OCI-LY1 (cell line): Measurements from ENCODE around the gene PCSK5.

Source experiments
- H2AFZ ChIP-seq: fragments of 200-600 bp; sonication (generic), shearing (Covaris generic); 2 replicates; pipeline ENCODE4 v1.6.0; 2014; ENCODE audit warnings: antibody characterized with exemption, mild to moderate bottlenecking, low read length
- H3F3A ChIP-seq: fragments of 200-600 bp; sonication (generic), shearing (Covaris generic); 2 replicates; pipeline ENCODE4 v1.6.0; 2014; ENCODE audit warnings: mild to moderate bottlenecking, antibody characterized with exemption, low read length, moderate library complexity; ENCODE audit not compliant: insufficient read depth
- H3K27ac ChIP-seq: fragments of 200-600 bp; sonication (generic); 2 replicates; pipeline ENCODE4 v1.5.1; 2014; ENCODE audit warnings: low read length, mixed run types, mild to moderate bottlenecking, low read depth; ENCODE audit not compliant: poor library complexity, severe bottlenecking
- H3K27me3 ChIP-seq: fragments of 200-600 bp; sonication (generic); 2 replicates; pipeline ENCODE4 v1.6.0; 2014; ENCODE audit warnings: antibody characterized with exemption, mild to moderate bottlenecking, low read length, moderate library complexity; ENCODE audit not compliant: insufficient read depth
- H3K36me3 ChIP-seq: fragments of 200-600 bp; sonication (generic); 2 replicates; pipeline ENCODE4 v1.6.1; 2014; ENCODE audit warnings: mild to moderate bottlenecking, antibody characterized with exemption, low read length, moderate library complexity, mixed read lengths; ENCODE audit not compliant: insufficient read depth
- H3K4me1 ChIP-seq: fragments of 200-600 bp; sonication (generic); 2 replicates; pipeline ENCODE4 v1.5.1; 2014; ENCODE audit warnings: mild to moderate bottlenecking, low read length, moderate library complexity; ENCODE audit not compliant: insufficient read depth, severe bottlenecking
- H3K4me2 ChIP-seq: fragments of 200-600 bp; sonication (generic), shearing (Covaris generic); 2 replicates; pipeline ENCODE4 v1.6.1; 2014; ENCODE audit warnings: low read length
- H3K4me3 ChIP-seq: fragments of 200-600 bp; sonication (generic); 2 replicates; pipeline ENCODE4 v1.5.1; 2014; ENCODE audit warnings: low read length, low read depth, mild to moderate bottlenecking, mixed read lengths; ENCODE audit not compliant: poor library complexity, severe bottlenecking
- H3K79me2 ChIP-seq: fragments of 200-600 bp; shearing (Covaris generic); 2 replicates; pipeline ENCODE4 v1.6.1; 2016; ENCODE audit warnings: mixed run types, low read length, mixed read lengths; ENCODE audit not compliant: insufficient read depth
- H3K9ac ChIP-seq: fragments of 200-600 bp; sonication (generic), shearing (Covaris generic); 2 replicates; pipeline ENCODE4 v1.6.1; 2014; ENCODE audit warnings: mild to moderate bottlenecking, low read length, mixed read lengths
- H3K9me2 ChIP-seq: fragments of 200-600 bp; sonication (generic), shearing (Covaris generic); 2 replicates; pipeline ENCODE4 v1.6.1; 2014; ENCODE audit warnings: low read depth, mild to moderate bottlenecking, low read length, mixed read lengths
- H3K9me3 ChIP-seq: fragments of 200-600 bp; shearing (Covaris generic); 2 replicates; pipeline ENCODE4 v1.6.1; 2014; ENCODE audit warnings: low read length, mixed read lengths
- H4K20me1 ChIP-seq: fragments of 200-600 bp; sonication (generic), shearing (Covaris generic); 2 replicates; pipeline ENCODE4 v1.6.0; 2016; ENCODE audit warnings: mild to moderate bottlenecking, low read length; ENCODE audit not compliant: insufficient read depth
- CTCF ChIP-seq: fragments of 200-600 bp; sonication (generic), shearing (Covaris generic); IDR thresholded peaks from 2 replicates; pipeline ENCODE4 v1.5.1; 2017; ENCODE audit warnings: mild to moderate bottlenecking, antibody characterized with exemption, low read length, moderate library complexity, mixed read lengths
- EZH2 ChIP-seq: fragments of 200-600 bp; sonication (generic), shearing (Covaris generic); IDR thresholded peaks from 2 replicates; pipeline ENCODE4 v1.8.0; 2017; ENCODE audit warnings: borderline replicate concordance, mixed run types, mild to moderate bottlenecking, antibody characterized with exemption, low read length, moderate library complexity, mixed read lengths

PCSK5 gene

DNA sequence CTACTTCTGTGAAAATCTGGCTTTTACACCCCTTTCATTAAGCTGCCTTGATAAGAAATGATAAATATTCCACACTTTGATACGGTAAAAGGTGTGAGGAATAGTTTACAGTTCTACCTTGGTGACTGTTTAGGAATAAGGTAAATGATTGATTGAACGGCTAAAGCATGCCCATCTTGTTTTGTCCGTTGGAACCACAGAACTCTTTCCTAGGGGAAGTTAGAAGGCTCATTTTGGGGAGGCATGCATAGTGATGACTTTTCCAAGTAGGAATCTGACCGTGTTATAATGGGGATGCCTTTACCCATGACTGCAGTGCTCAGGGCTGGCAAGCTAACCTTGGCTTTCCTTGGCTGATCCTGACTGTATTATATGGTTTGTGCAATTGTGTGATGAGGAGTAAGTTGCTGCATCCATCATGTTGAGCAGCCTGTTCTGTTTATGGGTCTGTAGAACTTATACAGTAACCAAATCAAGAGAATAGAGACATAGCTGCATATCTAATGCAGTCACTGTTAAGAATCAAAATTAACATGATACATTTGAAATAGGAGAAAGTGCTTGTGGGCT is 24.5 kb downstream of the PCSK5 start:
- H3K27me3 ChIP-seq: no peaks in the 10 kb centered on the region
- H2AFZ ChIP-seq: no peak overlapping the region
- H3K36me3 ChIP-seq: no peaks in the 10 kb centered on the region
- H3K9me2 ChIP-seq: no peaks in the 10 kb centered on the region
- no peaks in the 10 kb centered on the region for H3F3A ChIP-seq
- H3K9ac ChIP-seq: no peak overlapping the region
- H3K4me1 ChIP-seq: no peaks in the 10 kb centered on the region
- H3K4me3 ChIP-seq: no peak overlapping the region
- no peak overlapping the region for H3K27ac ChIP-seq
- no peak overlapping the region for H3K4me2 ChIP-seq
- no peak for TF ChIP-seq EZH2
- TF ChIP-seq CTCF: no peak
- H4K20me1 ChIP-seq: no peaks in the 10 kb centered on the region; the same call in 1 of the 2 replicates
- no peaks in the 10 kb centered on the region for H3K9me3 ChIP-seq
- no peaks in the 10 kb centered on the region for H3K79me2 ChIP-seq

DNA sequence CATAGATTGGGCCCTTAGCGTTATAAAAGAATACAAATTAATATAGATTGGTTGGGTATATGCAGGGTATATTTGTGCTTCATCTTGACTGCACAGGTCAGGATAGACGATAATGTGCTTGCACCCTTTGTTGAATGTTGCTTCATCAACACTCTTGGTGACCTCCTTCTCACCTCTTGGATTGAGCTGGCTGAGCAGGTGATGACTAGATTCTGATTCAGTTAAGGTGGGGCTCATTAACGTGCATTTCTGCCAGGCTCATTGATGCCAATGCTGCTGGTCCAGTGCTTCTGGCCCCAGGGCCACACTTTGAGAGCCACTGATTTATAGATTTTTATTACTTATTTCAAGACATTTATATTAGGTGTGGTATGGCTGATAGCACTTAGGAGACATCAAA is 27.7 kb downstream of the PCSK5 start:
- Histone ChIP-seq H3K4me1 (no peaks in the 10 kb centered on the region), H3K27me3 (no peaks in the 10 kb centered on the region), H2AFZ (no peak overlapping the region), H4K20me1 (no peaks in the 10 kb centered on the region; the same call in 1 of the 2 replicates), H3K9ac (no peak overlapping the region), H3K27ac (no peak overlapping the region), H3K9me2 (no peaks in the 10 kb centered on the region), H3F3A (no peaks in the 10 kb centered on the region), H3K36me3 (no peaks in the 10 kb centered on the region), H3K9me3 (no peaks in the 10 kb centered on the region), H3K4me3 (no peak overlapping the region), H3K79me2 (no peaks in the 10 kb centered on the region), H3K4me2 (no peak overlapping the region)
- TF ChIP-seq CTCF (no peak), EZH2 (no peak)

- H3K4me3 ChIP-seq: no peak overlapping the region
- H3K9ac ChIP-seq: no peak overlapping the region
- no peaks in the 10 kb centered on the region for H3K9me2 ChIP-seq
- H3K36me3 ChIP-seq: no peaks in the 10 kb centered on the region
- H3K4me2 ChIP-seq: no peak overlapping the region
- no peaks in the 10 kb centered on the region for H3K27me3 ChIP-seq
- H3K4me1 ChIP-seq: no peaks in the 10 kb centered on the region
- H3F3A ChIP-seq: no peaks in the 10 kb centered on the region
- no peaks in the 10 kb centered on the region for H3K9me3 ChIP-seq
- H4K20me1 ChIP-seq: no peaks in the 10 kb centered on the region; the same call in 1 of the 2 replicates
- H2AFZ ChIP-seq: no peak overlapping the region
- H3K27ac ChIP-seq: no peak overlapping the region
- TF ChIP-seq EZH2: no peak
- TF ChIP-seq CTCF: no peak
- H3K79me2 ChIP-seq: no peaks in the 10 kb centered on the region
These were observed 28.4 kb downstream of the PCSK5 start for GRCh38 chr9:75918909-75919308.
